ENCODE measurements around the gene PTPRO. TPM values are rescaled to one million over a fixed set of nuclear protein-coding genes. Genes with fewer than 3 reads are reported as not detected.

The PTPRO gene
- total RNA-seq, 2 donors from 2014 or later, result 1.1 to 4.5 TPM

- Mint-ChIP-seq H3K4me3 (no peak overlapping the region), H3K27me3 (no peaks in the 10 kb centered on the region), H3K4me1 (peaks cover 24% of the 10 kb centered on the region), H3K27ac (peak overlapping the region; percentile 45), H3K36me3 (ENCODE audit: low read depth) (peaks cover 4% of the 10 kb centered on the region)
- H3K9me3 ChIP-seq (ENCODE audit: control insufficient read depth, low read length, poor library complexity, severe bottlenecking), result no peaks in the 10 kb centered on the region
- ATAC-seq (no peak), DNase-seq (no peak)
These were observed 221.0 kb downstream of the PTPRO start for GRCh38 chr12:15543347-15543746.

GRCh38 chr12:15544589-15544988 lies 222.3 kb downstream of the PTPRO start:
- peaks cover 27% of the 10 kb centered on the region for H3K4me1 Mint-ChIP-seq

DNA sequence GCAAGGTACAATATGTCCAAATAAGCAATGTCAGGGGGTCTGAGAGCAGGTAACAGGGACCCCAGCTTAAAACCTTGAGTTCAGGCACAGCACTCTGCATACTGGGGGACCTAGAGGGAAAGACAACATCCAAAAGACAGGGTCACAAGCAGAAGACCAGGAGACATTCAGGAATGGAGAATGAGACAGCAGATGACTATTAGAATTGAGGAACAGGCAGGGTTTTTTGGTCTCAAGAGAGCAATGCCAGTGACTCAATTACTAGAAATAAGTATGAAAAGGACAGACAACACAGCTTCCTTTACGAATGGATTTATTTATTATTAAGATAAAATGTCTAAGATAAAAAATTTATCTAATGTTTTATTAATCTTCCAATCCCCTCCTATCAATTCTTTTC lies 223.0 kb downstream of the PTPRO start:
- DNase-seq (no peak), ATAC-seq (no peak)
- Mint-ChIP-seq H3K4me3 (no peak overlapping the region), H3K4me1 (peaks cover 27% of the 10 kb centered on the region), H3K27me3 (no peaks in the 10 kb centered on the region), H3K36me3 (ENCODE audit: low read depth) (peaks cover 4% of the 10 kb centered on the region), H3K27ac (peak overlapping the region; percentile 92)
- H3K9me3 ChIP-seq (ENCODE audit: control insufficient read depth, low read length, poor library complexity, severe bottlenecking), result no peaks in the 10 kb centered on the region

More at GRCh38 chr12:15544589-15544988, 222.3 kb downstream of the PTPRO start:
- H3K4me3 Mint-ChIP-seq, result peak overlapping the region; percentile 75
- no peaks in the 10 kb centered on the region for H3K9me3 ChIP-seq (ENCODE audit: control insufficient read depth, low read length, poor library complexity, severe bottlenecking)
- no peak for ATAC-seq
- no peak for DNase-seq
- H3K27ac Mint-ChIP-seq, result peak overlapping the region; percentile 92
- H3K36me3 Mint-ChIP-seq (ENCODE audit: low read depth), result peaks cover 4% of the 10 kb centered on the region
- H3K27me3 Mint-ChIP-seq, result no peaks in the 10 kb centered on the region

DNA sequence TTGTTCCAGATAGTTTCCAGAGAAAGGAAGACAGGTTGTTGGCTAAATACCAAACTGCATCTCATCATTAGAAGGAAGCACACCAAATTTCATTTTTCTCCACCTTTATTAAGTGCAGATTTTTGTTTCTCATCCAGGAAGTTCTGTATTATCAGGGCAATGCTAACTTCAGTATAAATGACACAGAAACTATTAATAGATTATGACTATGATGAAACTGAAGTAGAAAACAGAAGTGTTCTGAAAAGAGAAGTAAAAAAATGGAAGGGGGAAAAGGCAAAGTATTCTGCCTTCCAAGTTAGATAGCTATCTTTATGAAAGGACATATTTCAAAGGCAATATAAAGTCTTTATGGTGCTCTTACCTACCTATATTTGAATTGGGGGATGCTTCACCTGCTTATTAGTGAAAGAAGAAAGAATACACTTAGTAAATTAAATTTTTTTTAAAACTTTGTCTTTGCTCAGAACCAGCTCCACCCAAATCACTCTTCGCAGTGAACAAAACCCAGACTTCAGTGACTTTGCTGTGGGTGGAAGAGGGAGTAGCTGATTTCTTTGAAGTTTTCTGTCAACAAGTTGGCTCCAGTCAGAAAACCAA lies 223.9 kb downstream of the PTPRO start:
- Mint-ChIP-seq H3K4me1 (peaks cover 27% of the 10 kb centered on the region), H3K27me3 (no peaks in the 10 kb centered on the region), H3K27ac (peak overlapping the region; percentile 92), H3K36me3 (ENCODE audit: low read depth) (peaks cover 4% of the 10 kb centered on the region), H3K4me3 (peak overlapping the region; percentile 61)
- ATAC-seq (peak; percentile 95), DNase-seq (no peak)
- H3K9me3 ChIP-seq (ENCODE audit: control insufficient read depth, low read length, poor library complexity, severe bottlenecking), result no peaks in the 10 kb centered on the region

DNA sequence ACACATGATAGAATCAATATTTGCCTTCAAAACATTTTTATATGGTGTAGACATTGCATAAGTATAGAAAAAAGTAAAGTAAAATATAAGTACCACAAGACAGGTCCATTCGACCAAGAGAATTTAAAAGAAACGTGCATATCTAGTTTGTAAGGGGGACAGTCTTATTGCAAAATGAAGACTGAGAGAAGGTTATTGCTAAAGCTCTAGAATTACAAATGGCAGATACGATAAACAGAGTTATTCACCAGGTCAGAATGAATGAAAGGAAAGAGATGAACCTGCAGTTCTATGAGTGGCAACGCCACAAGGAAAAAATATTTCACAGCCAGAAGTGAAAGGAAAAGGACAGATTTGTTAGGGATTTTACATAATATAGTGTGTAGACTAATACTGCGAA lies 224.8 kb downstream of the PTPRO start:
- no peak for DNase-seq
- no peak for ATAC-seq
- H3K4me3 Mint-ChIP-seq, result peak overlapping the region; percentile 45
- no peaks in the 10 kb centered on the region for H3K27me3 Mint-ChIP-seq
- peak overlapping the region; percentile 92 for H3K27ac Mint-ChIP-seq
- no peaks in the 10 kb centered on the region for H3K9me3 ChIP-seq (ENCODE audit: control insufficient read depth, low read length, poor library complexity, severe bottlenecking)
- peaks cover 4% of the 10 kb centered on the region for H3K36me3 Mint-ChIP-seq (ENCODE audit: low read depth)
- peaks cover 27% of the 10 kb centered on the region for H3K4me1 Mint-ChIP-seq

- no peaks in the 10 kb centered on the region for H3K9me3 ChIP-seq (ENCODE audit: control insufficient read depth, low read length, poor library complexity, severe bottlenecking)
- Mint-ChIP-seq H3K27ac (peak overlapping the region; percentile 92), H3K4me3 (peak overlapping the region; percentile 45), H3K36me3 (ENCODE audit: low read depth) (peaks cover 6% of the 10 kb centered on the region), H3K4me1 (peaks cover 27% of the 10 kb centered on the region), H3K27me3 (no peaks in the 10 kb centered on the region)
- ATAC-seq (no peak), DNase-seq (no peak)
These were observed 225.4 kb downstream of the PTPRO start for GRCh38 chr12:15547691-15548090.

GRCh38 chr12:15550793-15551192 lies 228.5 kb downstream of the PTPRO start:
- no peak overlapping the region for H3K4me3 Mint-ChIP-seq
- peaks cover 24% of the 10 kb centered on the region for H3K4me1 Mint-ChIP-seq
- no peak overlapping the region for H3K27ac Mint-ChIP-seq
- H3K27me3 Mint-ChIP-seq, result no peaks in the 10 kb centered on the region
- DNase-seq, result no peak
- peaks cover 7% of the 10 kb centered on the region for H3K36me3 Mint-ChIP-seq (ENCODE audit: low read depth)
- no peak for ATAC-seq
- H3K9me3 ChIP-seq (ENCODE audit: control insufficient read depth, low read length, poor library complexity, severe bottlenecking), result no peaks in the 10 kb centered on the region

DNA sequence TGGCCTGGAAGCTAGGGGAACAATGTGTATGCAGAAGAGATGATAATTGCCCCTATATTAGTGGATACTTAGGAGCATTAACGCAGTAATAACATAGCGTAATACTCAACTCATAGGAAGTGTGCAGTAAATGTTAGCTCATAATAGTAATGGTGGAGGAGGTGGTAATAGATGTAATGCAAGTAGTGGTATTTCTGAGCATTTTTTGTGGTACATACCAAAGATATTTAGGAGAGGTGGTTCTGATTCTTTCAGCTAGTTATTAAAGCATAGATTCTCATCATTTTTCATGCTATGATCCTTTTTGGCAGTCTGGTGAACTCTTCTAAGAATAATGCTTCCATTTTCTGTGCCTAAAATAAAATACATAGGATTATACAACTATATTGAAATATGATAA lies 233.1 kb downstream of the PTPRO start:
- DNase-seq (no peak), ATAC-seq (no peak)
- Mint-ChIP-seq H3K36me3 (ENCODE audit: low read depth) (peaks cover 11% of the 10 kb centered on the region), H3K27me3 (no peaks in the 10 kb centered on the region), H3K4me1 (peaks cover 12% of the 10 kb centered on the region), H3K27ac (no peak overlapping the region), H3K4me3 (no peak overlapping the region)
- no peaks in the 10 kb centered on the region for H3K9me3 ChIP-seq (ENCODE audit: control insufficient read depth, low read length, poor library complexity, severe bottlenecking)

DNA sequence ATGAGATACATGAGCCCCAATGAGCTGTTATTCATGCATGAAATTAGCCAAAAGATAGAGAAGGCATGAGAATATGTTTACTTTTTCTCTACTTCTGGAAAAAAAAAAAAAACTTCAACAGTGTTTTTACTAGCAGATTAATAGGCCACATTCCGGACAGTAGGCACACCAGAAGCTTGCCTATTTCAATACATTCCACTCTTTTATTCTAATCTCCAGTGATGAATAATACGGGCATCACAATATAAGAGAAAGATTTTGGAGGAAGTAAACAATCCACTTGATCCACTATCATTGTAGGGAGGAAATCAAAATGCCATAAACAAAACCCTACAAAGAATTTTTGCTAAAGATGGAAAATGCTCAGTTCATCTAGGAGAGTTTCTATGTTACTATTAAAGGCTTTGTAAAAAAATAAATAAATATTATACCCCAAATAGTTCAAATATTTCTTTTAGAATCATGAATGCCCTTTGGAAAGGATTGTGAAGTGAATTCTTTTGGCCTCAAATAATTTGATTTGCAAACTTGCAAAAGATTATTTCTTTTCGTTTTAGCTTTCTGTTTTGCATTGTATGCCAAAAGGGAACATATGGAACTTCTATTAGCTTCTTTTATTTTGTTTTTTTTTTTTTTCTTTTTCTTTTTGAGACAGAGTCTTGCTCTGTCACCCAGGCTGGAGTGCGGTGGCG lies 234.2 kb downstream of the PTPRO start:
- Mint-ChIP-seq H3K4me3 (no peak overlapping the region), H3K27ac (no peak overlapping the region), H3K4me1 (peaks cover 14% of the 10 kb centered on the region), H3K36me3 (ENCODE audit: low read depth) (peaks cover 11% of the 10 kb centered on the region), H3K27me3 (no peaks in the 10 kb centered on the region)
- ATAC-seq (no peak), DNase-seq (no peak)
- H3K9me3 ChIP-seq (ENCODE audit: control insufficient read depth, low read length, poor library complexity, severe bottlenecking), result no peaks in the 10 kb centered on the region

- H3K9me3 ChIP-seq (ENCODE audit: control insufficient read depth, low read length, poor library complexity, severe bottlenecking), result no peaks in the 10 kb centered on the region
- no peak overlapping the region for H3K4me3 Mint-ChIP-seq
- H3K4me1 Mint-ChIP-seq, result peaks cover 29% of the 10 kb centered on the region
- no peaks in the 10 kb centered on the region for H3K27me3 Mint-ChIP-seq
- no peak for DNase-seq
- H3K27ac Mint-ChIP-seq, result no peak overlapping the region
- ATAC-seq, result no peak
- H3K36me3 Mint-ChIP-seq (ENCODE audit: low read depth), result peaks cover 7% of the 10 kb centered on the region
These were observed 236.7 kb downstream of the PTPRO start for GRCh38 chr12:15558915-15559528.

- no peaks in the 10 kb centered on the region for H3K27me3 Mint-ChIP-seq
- no peak for ATAC-seq
- no peaks in the 10 kb centered on the region for H3K9me3 ChIP-seq (ENCODE audit: control insufficient read depth, low read length, poor library complexity, severe bottlenecking)
- no peak for DNase-seq
- no peak overlapping the region for H3K4me3 Mint-ChIP-seq
- H3K4me1 Mint-ChIP-seq, result peaks cover 32% of the 10 kb centered on the region
- H3K27ac Mint-ChIP-seq, result peak overlapping the region; percentile 96
- H3K36me3 Mint-ChIP-seq (ENCODE audit: low read depth), result peaks cover 4% of the 10 kb centered on the region
These were observed 239.1 kb downstream of the PTPRO start for GRCh38 chr12:15561396-15561795.

GRCh38 chr12:15562263-15562662 lies 240.0 kb downstream of the PTPRO start:
- H3K36me3 Mint-ChIP-seq (ENCODE audit: low read depth), result peaks cover 6% of the 10 kb centered on the region
- peaks cover 32% of the 10 kb centered on the region for H3K4me1 Mint-ChIP-seq

DNA sequence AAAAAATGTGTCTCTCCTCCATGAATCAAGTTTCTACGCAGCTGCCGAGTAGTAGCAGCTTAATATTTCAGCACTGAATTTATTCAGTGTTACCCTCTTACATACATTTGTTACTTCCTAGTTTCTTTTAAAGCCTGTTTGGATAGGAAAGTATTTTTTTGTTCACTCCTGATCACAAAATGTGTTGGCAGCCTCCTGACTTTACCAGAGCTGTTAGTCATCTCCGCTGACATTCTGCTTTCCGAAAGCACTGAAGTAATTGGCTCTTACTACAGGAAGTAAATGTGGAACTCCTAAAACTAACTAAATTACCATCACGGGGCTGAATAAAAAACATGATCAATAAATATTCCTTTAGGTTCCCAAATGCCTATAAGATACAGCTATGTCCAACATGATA lies 241.4 kb downstream of the PTPRO start:
- H3K27ac Mint-ChIP-seq, result peak overlapping the region; percentile 96
- H3K4me3 Mint-ChIP-seq, result peak overlapping the region; percentile 86
- H3K9me3 ChIP-seq (ENCODE audit: control insufficient read depth, low read length, poor library complexity, severe bottlenecking), result no peaks in the 10 kb centered on the region
- ATAC-seq (peak; percentile 82), DNase-seq (no peak)
- H3K27me3 Mint-ChIP-seq, result no peaks in the 10 kb centered on the region
- peaks cover 31% of the 10 kb centered on the region for H3K4me1 Mint-ChIP-seq
- H3K36me3 Mint-ChIP-seq (ENCODE audit: low read depth), result peaks cover 3% of the 10 kb centered on the region

More at GRCh38 chr12:15562263-15562662, 240.0 kb downstream of the PTPRO start:
- DNase-seq, result no peak
- ATAC-seq, result peak; percentile 51
- Mint-ChIP-seq H3K27ac (peak overlapping the region; percentile 96), H3K27me3 (no peaks in the 10 kb centered on the region), H3K4me3 (peak overlapping the region; percentile 87)
- no peaks in the 10 kb centered on the region for H3K9me3 ChIP-seq (ENCODE audit: control insufficient read depth, low read length, poor library complexity, severe bottlenecking)
